NCI-H146 (cell line): ENCODE results near the gene GPD1L.
A peak's percentile ranks its signal among the peaks of the same experiment; 100 is the strongest.
"Not testable (repeated sequence)": the region's sequence is repeated elsewhere in the genome, so short reads cannot be mapped to it uniquely, and the experiment has no call there.

ENCODE experiments used
- DNase-seq: peaks from one replicate; lab custom pipeline; 2025; lab: John Stamatoyannopoulos, UW

The GPD1L gene

GRCh38 chr3:32181365-32181764, 74.9 kb downstream of the GPD1L start:
- peak; percentile 40 for DNase-seq

DNA sequence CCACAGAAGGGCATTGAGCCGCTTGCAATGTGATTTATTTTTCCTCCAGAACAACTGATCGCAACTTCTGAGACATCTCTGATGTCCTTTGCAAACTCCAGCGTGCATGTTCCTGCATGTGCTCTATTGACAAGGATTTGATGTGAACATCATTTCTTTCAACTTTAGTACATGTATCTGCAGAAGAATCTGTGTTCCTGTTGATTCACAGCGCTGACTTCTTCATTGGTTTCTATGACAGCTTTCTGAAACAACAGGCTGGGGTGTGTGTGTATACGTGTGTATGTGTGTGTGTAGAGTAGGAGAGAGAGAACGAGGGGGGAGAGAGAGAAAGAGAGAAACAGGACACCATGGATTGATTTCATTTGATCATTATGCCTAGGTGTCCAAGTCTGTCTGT, 75.4 kb downstream of the GPD1L start:
- DNase-seq: no peak

DNA sequence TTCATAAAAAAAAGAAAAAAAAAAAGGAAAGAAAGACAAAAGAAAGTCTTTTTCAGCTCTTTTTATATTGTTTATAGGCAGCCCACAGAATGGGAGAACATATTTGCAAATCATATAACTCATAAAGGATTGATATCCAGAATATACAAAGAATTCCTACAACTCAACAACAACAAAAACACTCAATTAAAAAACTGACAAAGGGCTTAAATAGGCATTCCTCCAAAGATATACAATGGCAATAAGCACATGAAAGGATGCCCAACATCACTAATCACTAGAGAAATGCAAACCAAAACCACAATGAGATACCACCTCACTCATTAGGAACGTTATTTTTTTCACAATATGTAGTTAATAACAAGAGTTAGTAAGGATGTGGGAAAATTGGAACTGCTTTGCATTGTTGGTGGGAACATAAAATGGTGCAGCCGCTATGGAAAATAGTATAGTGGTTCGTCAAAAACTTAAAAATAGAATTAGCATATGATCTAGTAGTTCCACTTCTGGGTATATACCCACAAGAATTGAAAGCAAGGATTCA, 77.8 kb downstream of the GPD1L start:
- DNase-seq: no peak

DNA sequence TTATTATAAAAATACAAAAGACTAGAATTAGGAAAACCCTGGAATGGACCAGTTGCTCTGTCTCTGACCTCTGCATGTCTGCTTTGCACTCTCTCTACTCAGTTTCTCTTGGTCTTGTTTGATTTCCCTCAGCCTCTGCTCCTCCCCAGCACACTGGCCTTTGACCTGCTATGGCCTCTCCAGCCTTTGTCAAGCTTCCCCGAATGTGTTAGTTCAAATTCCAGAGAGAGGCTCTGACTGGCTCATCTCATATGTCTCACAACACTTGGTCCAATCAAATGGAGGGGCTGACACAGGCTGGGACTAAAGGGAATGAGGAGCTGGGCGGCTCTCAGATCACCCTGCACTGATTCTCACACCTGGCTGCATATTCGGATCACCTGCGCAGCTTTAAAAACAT, 79.7 kb downstream of the GPD1L start:
- peak; percentile 47 for DNase-seq

DNA sequence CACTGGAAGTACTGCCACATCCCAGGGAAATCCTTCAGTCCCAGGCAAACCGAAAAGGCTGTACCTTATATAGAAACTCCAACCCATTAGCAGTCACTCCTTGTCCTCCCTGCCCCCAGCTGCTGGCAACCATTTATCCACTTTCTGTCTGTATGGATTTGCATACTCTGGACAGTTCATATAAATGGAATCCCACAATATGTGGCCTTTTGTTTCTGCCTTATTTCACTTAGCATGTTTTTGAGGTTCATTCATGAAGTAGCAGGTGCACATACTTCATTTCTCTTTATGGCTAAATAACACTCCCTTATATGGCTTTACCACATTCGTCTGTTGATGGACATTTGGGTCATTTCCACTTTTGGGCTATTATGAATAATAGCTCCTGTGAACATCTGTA, 80.5 kb downstream of the GPD1L start:
- DNase-seq: no peak

DNA sequence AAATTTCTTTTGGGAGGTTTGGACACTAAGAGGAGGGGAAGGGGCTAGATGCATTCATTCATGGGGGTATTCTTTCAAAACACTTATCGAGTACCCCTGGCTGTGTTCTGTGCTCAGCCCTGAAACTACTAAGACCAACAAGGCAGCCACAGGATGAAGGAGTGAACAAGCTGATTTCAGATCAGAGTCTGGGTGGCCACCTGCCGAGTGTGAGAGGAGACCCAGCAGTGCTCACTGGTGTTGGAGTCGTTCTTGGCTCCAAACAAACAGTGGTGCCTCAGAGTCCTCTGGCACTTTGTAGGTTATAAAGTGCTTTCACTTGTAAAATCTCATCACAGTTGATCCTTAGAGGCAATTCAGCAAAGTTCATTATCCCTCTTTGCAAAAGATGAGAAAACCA, 83.3 kb downstream of the GPD1L start:
- no peak for DNase-seq

DNA sequence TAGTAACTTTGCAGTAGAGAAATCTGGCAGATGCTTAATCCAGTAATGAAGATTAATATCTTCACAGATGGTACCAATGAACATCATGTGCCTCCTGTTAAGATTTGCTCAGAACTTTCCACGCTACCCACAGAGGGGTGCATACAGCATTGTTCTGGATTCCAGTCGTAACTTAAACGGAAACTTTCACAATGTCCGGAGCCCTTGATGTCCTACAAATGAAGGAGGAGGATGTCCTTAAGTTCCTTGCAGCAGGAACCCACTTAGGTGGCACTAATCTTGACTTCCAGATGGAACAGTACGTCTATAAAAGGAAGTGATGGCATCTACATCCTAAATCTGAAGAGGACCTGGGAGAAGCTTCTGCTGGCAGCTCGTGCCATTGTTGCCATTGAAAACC, 84.1 kb downstream of the GPD1L start:
- not testable (repeated sequence) for DNase-seq

- DNase-seq: no peak
Measured at GRCh38 chr3:32193101-32193500, 86.7 kb downstream of the GPD1L start.

DNA sequence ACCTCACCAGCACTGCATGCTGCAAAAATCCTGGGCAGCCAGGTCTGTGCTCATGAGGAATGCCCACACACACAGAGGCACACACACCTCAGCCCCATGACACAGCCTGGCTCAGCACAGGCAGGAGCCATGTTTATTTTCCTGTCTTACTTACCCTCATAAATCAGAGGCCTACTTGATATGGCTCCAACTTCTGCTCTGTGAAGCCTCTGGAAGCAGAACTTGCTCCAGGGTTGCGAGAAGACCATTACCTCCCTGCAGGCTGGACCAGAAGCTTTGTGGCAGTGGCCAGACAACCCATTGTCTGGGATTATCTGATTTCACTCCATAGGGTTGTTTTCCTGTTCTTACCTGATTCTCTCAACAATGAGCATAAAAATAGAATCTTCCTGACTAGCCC, 88.2 kb downstream of the GPD1L start:
- peak; percentile 13 for DNase-seq

DNA sequence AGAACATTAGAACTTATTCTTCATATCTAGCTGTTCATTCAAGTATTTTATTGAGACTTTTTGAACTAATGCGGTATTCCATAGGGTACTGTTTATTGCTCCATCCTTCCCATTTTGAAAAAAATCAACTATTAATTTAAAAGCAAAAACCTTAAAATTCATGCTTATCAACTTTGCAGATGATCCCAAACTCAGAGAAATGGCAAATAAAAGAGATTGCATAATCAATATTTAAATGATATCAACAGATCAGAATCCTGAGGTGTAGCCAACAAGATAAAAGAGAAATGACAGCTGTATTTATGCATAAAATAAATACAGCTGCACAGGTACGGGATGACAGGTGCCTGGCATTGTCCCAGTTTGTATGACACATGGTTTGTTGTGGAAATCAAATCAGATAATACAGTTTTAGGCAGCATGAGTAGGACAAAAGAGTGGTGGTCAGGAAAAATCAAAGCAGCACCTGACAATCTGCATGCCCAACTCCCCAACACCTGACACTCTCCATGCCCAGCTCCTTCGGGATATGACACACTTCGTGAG, 89.6 kb downstream of the GPD1L start:
- peak; percentile 79 for DNase-seq

- no peak for DNase-seq
Measured at GRCh38 chr3:32197991-32198390, 91.6 kb downstream of the GPD1L start.

DNA sequence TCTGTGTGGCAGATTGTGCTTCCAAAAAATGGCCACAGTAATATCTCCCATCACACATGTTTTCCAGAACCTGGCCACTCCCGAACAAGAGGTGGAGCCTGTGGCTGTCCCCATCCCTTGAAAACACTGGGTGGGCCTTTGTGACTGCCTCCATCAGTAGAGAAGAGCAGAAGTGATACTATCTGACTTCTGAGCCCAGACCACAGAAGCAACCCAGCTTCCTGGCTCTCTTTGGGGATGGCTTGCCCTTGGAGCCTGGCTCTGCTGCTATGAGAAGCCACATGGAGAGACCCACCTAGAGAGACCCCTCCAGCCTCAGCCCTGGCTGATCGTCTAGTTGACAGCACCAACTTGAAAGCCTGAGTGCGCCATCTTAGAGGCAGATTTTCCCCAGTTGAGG, 92.3 kb downstream of the GPD1L start:
- no peak for DNase-seq

DNA sequence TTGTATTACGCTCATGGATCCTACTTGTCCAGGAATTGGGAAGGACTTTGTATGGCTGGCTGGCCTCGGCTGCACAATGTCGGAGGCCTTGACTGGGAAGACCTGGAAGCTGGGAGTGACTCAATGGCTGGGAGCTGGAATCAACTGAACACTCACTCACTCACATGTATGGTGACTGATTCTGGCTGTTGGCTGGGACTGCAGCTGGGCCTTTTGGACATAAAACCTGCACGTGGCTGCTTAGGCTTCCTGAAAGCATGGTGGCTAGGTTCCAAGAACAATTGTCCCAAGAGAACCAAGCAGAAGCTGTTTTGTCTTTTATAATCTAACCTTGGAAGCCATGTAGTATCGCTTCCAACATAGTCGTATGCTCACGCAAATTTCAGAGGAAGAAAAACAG, 94.1 kb downstream of the GPD1L start:
- DNase-seq: no peak

GRCh38 chr3:32200992-32201758, 94.8 kb downstream of the GPD1L start:
- no peak for DNase-seq

DNA sequence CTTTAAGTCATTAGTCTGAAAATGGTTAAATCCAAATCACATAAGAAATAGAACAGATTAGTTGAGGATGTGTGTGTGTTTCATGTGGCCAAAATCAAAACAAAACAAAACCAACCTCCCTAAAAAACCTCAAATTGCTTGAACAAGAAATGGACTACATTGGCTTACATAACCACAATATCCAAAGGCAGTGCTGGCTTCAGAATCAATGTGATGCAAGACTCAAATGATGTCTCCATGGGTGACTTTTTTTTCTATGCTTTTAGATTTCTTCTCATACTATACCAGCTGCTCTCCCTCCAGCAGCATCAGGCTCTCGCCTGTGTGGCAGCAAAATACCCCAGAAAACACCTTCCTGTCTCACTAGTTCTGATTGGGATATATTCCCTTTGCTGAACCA, 96.1 kb downstream of the GPD1L start:
- DNase-seq: no peak

DNA sequence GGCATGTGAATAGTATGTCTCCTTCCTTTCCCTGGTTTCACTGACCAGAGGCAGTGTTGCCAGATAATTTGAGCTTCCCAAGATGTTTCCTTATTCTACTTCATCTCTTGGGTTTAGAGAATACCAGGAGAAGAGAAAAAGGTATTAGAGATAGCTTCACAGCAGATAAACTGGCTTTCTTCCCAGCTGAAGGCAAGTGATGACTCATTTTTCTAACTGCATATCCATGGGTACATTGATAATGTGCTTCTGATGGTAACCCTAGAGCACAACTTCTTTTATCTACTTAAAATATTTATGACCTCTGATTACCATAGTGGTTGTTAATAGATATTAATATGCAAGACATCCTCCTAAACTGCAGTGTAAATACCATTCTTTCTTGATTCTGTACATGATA, 97.4 kb downstream of the GPD1L start:
- DNase-seq: no peak

GRCh38 chr3:32208447-32208846, 102.0 kb downstream of the GPD1L start:
- DNase-seq: no peak

GRCh38 chr3:32215185-32215584, 108.8 kb downstream of the GPD1L start:
- DNase-seq: no peak

DNA sequence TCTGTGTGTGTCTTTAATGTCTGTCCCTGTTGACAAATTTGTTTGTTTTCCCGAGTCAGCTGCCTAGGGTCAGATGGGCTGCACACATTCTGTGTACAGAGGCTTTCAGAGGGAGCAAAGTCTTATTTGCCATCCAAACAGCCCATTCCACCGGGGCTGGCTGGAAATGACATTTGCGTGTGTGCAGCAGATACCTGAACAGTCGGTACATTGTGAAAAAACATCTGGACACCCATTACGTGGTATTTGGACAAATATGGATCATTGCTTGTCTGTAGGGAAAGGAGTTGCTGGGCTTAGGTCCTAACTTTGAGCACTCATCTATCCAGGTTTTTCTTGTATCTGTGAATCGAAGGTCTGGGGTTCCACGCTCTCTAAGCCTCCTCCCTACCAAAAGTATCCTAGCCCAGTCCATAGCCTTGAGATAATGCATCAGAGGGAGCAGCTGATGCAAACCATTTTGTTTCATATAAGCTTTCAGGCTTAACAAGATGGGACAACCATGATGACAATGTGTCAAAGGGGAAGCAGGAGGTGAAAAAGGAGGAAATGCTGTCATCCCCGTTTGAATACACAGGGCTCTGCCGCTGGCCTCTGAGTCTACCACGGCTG, 109.9 kb downstream of the GPD1L start:
- peak; percentile 47 for DNase-seq

DNA sequence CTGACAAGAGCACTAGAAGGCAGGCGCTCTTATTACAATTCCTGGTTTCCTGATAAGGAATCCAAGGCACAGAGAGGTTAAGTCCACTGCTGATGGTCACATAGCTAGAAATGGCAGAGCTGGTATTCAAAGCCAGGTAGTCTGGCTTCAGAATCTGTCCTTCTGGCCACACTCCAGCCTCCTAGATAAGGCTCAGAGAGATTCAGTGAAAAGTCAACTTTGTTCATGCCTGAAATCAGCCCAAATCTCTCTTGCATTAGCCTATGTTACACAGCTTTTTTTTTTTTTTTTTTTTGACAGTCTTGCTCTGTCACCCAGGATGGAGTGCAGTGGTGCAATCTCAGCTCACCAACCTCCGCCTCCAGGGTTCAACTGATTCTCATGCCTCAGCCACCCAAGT, 110.9 kb downstream of the GPD1L start:
- DNase-seq: no peak
